Fibroblast of lung (primary cell): ENCODE results near the gene SLC26A1.

Experiments
- CTCF ChIP-seq, 2 donors: IDR thresholded peaks in 1 of 2; conservative IDR thresholded peaks in 1 of 2; 1 replicate in 1 of 2; 2 replicates in 1 of 2; pipeline ENCODE4 v1.5.1; 2011 to 2012; ENCODE audit warnings: low read length in 2 of 2, control low read depth in 1 of 2, inconsistent platforms in 1 of 2, low read depth in 1 of 2, mild to moderate bottlenecking in 1 of 2
- EZH2 ChIP-seq: IDR thresholded peaks from 2 replicates; pipeline ENCODE4 v1.5.1; 2012; ENCODE audit warnings: low read length, control low read depth, mild to moderate bottlenecking; ENCODE audit errors: missing control alignments

GRCh38 chr4:1003271-1004070 is 10.3 kb upstream of the SLC26A1 start:
- TF ChIP-seq CTCF (conservative IDR thresholded peaks at IDR 0.05 in 1 of 2, IDR thresholded peaks at IDR 0.05 in 1 of 2; ENCODE audit: low read depth in 1 of 2, low read length in 2 of 2): no peak
- TF ChIP-seq EZH2: peak; percentile 57
